Keratinocyte (primary cell): ENCODE results near the gene LANCL3. TPM values are rescaled to one million over a fixed set of nuclear protein-coding genes. Genes with fewer than 3 reads are reported as not detected.

Experiments used
- DNase-seq: peaks from one replicate; pipeline ENCODE4 v3.0.0-alpha.2; 2011; ENCODE audit warnings: low read depth, missing footprints, low spot score
- FAIRE-seq: peaks from 2 replicates; lab custom pipeline; 2011; peaks lifted over from hg19 to GRCh38; lab: Jason Lieb, UNC
- H2AFZ ChIP-seq: 2 replicates; pipeline ENCODE4 v1.6.0; 2012; ENCODE audit warnings: low read length, control low read depth, inconsistent platforms; ENCODE audit not compliant: control insufficient read depth
- H3K27ac ChIP-seq: 2 replicates; pipeline ENCODE4 v1.5.1; 2011; ENCODE audit warnings: low read length; ENCODE audit not compliant: control insufficient read depth, insufficient read depth
- H3K27me3 ChIP-seq: 3 replicates; pipeline ENCODE4 v1.6.0; 2011; ENCODE audit warnings: low read length; ENCODE audit not compliant: control insufficient read depth, insufficient read depth; ENCODE audit errors: extremely low read depth
- H3K36me3 ChIP-seq, 2 experiments: 2 replicates in 1 of 2; 3 replicates in 1 of 2; pipeline ENCODE4 v1.5.1; 2011; ENCODE audit warnings: low read length in 2 of 2, mild to moderate bottlenecking in 1 of 2; ENCODE audit not compliant: control insufficient read depth in 2 of 2, insufficient read depth in 2 of 2; ENCODE audit errors: extremely low read depth in 1 of 2
- H3K4me1 ChIP-seq: 3 replicates; pipeline ENCODE4 v1.5.1; 2011; ENCODE audit warnings: low read length; ENCODE audit not compliant: control insufficient read depth, insufficient read depth; ENCODE audit errors: extremely low read depth
- H3K4me2 ChIP-seq: 3 replicates; pipeline ENCODE4 v1.6.0; 2011; ENCODE audit warnings: low read depth, low read length; ENCODE audit not compliant: control insufficient read depth, insufficient read depth; ENCODE audit errors: extremely low read depth
- H3K4me3 ChIP-seq, 3 experiments: fragments of 200-600 bp in 1 of 3; sonication (generic) in 1 of 3; 2 replicates in 2 of 3; 3 replicates in 1 of 3; pipeline ENCODE4 v1.5.1; 2011 to 2016; ENCODE audit warnings: low read length in 3 of 3, mild to moderate bottlenecking in 3 of 3, control low read depth in 2 of 3, inconsistent platforms in 1 of 3, low read depth in 1 of 3, mixed read lengths in 1 of 3, mixed run types in 1 of 3, moderate library complexity in 1 of 3; ENCODE audit not compliant: control insufficient read depth in 2 of 3, insufficient read depth in 2 of 3; ENCODE audit errors: extremely low read depth in 1 of 3
- H3K79me2 ChIP-seq: 2 replicates; pipeline ENCODE4 v1.6.0; 2012; ENCODE audit warnings: low read length; ENCODE audit not compliant: control insufficient read depth, insufficient read depth
- H3K9ac ChIP-seq: 3 replicates; pipeline ENCODE4 v1.6.0; 2011; ENCODE audit warnings: low read length; ENCODE audit not compliant: control insufficient read depth, insufficient read depth; ENCODE audit errors: extremely low read depth
- H3K9me1 ChIP-seq: 3 replicates; pipeline ENCODE4 v1.6.0; 2011; ENCODE audit warnings: low read length; ENCODE audit not compliant: control insufficient read depth, insufficient read depth; ENCODE audit errors: extremely low read depth
- H3K9me3 ChIP-seq: 2 replicates; pipeline ENCODE4 v1.5.1; 2012; ENCODE audit warnings: low read depth, low read length; ENCODE audit not compliant: control insufficient read depth
- H4K20me1 ChIP-seq: 3 replicates; pipeline ENCODE4 v1.6.0; 2011; ENCODE audit warnings: low read length; ENCODE audit not compliant: control insufficient read depth, insufficient read depth; ENCODE audit errors: extremely low read depth
- EZH2 ChIP-seq: IDR thresholded peaks from one replicate; pipeline ENCODE4 v1.6.1; 2012; ENCODE audit warnings: inconsistent platforms, mild to moderate bottlenecking, low read length, moderate library complexity
- dilution Hi-C: fragments of 300-500 bp; cut with MboI; formaldehyde crosslinking; loops from one replicate; pipeline ENCODE4 v1.7.0; 2020; ENCODE audit warnings: low sequenced_read_pairs; ENCODE audit not compliant: extremely low pct_ligation_motif_present
- polyA plus RNA-seq, 5 experiments: library from polyadenylated mRNA; depleted of rRNA in 3 of 5; stranded (reverse) in 3 of 5; stranded (forward) in 1 of 5; unstranded in 1 of 5; fragments of >200 nt; gene quantifications; 1 replicate in 1 of 5; 2 replicates in 3 of 5; 3 replicates in 1 of 5; pipeline versions ENCODE4 v1.2.1 to v1.2.3, GENCODE V29; 2011 to 2012; ENCODE audit warnings: missing spikeins in 2 of 5, low read depth in 1 of 5, low replicate concordance in 1 of 5
- TF ChIP-seq, protein P1 (sequence below), 3 experiments: IDR thresholded peaks in 1 of 3; conservative IDR thresholded peaks in 1 of 3; optimal IDR thresholded peaks in 1 of 3; 2 replicates in 2 of 3; 3 replicates in 1 of 3; pipeline versions ENCODE3 to v1.5.1; 2011; ENCODE audit warnings: low read length in 3 of 3, mild to moderate bottlenecking in 3 of 3, moderate library complexity in 2 of 3, control low read depth in 1 of 3, inconsistent platforms in 1 of 3; ENCODE audit not compliant: insufficient read depth in 2 of 3; ENCODE audit errors: extremely low read depth in 1 of 3

Gene LANCL3
- polyA plus RNA-seq, 1 donor (not counting 4 experiments of a cell fraction or from before 2014, with no cell fraction given): 0.97 TPM

DNA sequence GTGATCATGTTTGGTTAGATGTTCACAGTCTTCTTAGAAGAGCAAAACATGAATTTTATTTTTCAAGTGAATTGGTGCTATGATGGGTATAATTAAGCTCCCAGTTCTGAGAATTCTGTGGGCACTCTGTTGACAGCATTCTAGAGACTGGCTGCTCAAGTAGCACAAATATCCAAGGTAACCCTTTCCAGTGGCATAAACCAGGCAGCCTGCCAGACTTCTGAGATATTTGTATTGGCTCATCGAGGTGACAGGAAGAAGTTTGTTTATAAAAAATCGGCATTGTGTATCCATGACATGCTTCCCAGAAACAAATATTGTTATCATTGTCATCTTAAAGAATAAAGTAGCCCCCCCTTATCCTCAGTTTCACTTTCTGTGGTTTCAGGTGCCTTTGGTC lies 28.3 kb downstream of the LANCL3 start:
- FAIRE-seq: no peak
- Histone ChIP-seq H2AFZ (no peak overlapping the region), H3K9me3 (no peaks in the 10 kb centered on the region), H3K4me1 (no peaks in the 10 kb centered on the region), H3K36me3 (no peaks in the 10 kb centered on the region), H3K9me1 (no peaks in the 10 kb centered on the region), H3K27ac (no peak overlapping the region), H4K20me1 (no peaks in the 10 kb centered on the region), H3K79me2 (no peaks in the 10 kb centered on the region), H3K27me3 (no peaks in the 10 kb centered on the region), H3K4me2 (no peak overlapping the region), H3K4me3 (no peak overlapping the region), H3K9ac (no peak overlapping the region)
- no peak for TF ChIP-seq EZH2
- TF ChIP-seq, protein P1, sequence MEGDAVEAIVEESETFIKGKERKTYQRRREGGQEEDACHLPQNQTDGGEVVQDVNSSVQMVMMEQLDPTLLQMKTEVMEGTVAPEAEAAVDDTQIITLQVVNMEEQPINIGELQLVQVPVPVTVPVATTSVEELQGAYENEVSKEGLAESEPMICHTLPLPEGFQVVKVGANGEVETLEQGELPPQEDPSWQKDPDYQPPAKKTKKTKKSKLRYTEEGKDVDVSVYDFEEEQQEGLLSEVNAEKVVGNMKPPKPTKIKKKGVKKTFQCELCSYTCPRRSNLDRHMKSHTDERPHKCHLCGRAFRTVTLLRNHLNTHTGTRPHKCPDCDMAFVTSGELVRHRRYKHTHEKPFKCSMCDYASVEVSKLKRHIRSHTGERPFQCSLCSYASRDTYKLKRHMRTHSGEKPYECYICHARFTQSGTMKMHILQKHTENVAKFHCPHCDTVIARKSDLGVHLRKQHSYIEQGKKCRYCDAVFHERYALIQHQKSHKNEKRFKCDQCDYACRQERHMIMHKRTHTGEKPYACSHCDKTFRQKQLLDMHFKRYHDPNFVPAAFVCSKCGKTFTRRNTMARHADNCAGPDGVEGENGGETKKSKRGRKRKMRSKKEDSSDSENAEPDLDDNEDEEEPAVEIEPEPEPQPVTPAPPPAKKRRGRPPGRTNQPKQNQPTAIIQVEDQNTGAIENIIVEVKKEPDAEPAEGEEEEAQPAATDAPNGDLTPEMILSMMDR (optimal IDR thresholded peaks at IDR 0.05 in 1 of 3, IDR thresholded peaks at IDR 0.05 in 1 of 3, conservative IDR thresholded peaks at IDR 0.05 in 1 of 3; ENCODE audit: extremely low read depth in 1 of 3, insufficient read depth in 2 of 3, low read length in 3 of 3): no peak
- dilution Hi-C loops: no loop called here
- DNase-seq: no peak

DNA sequence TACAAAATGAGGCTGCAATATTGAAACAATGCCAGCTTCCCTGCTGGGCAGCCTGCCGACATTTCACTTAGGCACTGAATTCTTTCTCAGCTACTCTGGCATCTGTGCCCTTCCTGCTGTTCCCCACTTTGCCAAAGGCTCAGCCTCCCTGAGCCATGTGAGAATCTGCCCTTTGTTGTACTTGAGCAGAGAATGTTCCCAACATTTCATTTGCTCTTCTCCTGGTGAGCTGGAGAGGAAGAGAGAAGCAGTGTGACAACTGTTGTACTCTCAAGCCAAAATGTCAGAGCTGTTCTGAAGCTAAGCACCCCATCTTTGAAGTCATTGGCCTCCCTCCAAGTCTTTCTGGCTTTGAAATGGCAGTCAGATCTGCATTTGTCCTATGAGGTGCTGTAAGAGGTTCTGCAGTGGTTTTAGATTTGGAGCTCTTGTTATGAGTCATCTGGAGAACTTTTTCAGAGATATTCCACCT lies 32.5 kb downstream of the LANCL3 start:
- Histone ChIP-seq H3K9me1 (no peaks in the 10 kb centered on the region), H3K9me3 (no peaks in the 10 kb centered on the region), H3K4me3 (no peak overlapping the region), H3K4me2 (no peak overlapping the region), H3K27me3 (no peaks in the 10 kb centered on the region), H4K20me1 (no peaks in the 10 kb centered on the region), H3K27ac (no peak overlapping the region), H3K4me1 (no peaks in the 10 kb centered on the region), H2AFZ (no peak overlapping the region), H3K36me3 (no peaks in the 10 kb centered on the region), H3K9ac (no peak overlapping the region), H3K79me2 (no peaks in the 10 kb centered on the region)
- DNase-seq (no peak), FAIRE-seq (no peak)
- dilution Hi-C loops: no loop called here
- no peak for TF ChIP-seq EZH2
- TF ChIP-seq, protein P1 (optimal IDR thresholded peaks at IDR 0.05 in 1 of 3, IDR thresholded peaks at IDR 0.05 in 1 of 3, conservative IDR thresholded peaks at IDR 0.05 in 1 of 3; ENCODE audit: extremely low read depth in 1 of 3, insufficient read depth in 2 of 3, low read length in 3 of 3): no peak
